Naive thymus-derived CD8-positive, alpha-beta T cell (primary cell): ENCODE measurements around the gene TMEM14A. TPM values are rescaled to one million over a fixed set of nuclear protein-coding genes. Genes with fewer than 3 reads are reported as not detected.
"Not testable (repeated sequence)": the region's sequence is repeated elsewhere in the genome, so short reads cannot be mapped to it uniquely, and the experiment has no call there.

Experiments
- ATAC-seq, 2 donors: fragments of 150-1000 bp; cut with Tn5 transposase in 1 of 2; sonication (Bioruptor Pico), chemical (Tn5 transposase) in 1 of 2; 1 replicate in 1 of 2; 2 replicates in 1 of 2; pipeline ENCODE4 v1.10.0; 2021; ENCODE audit warnings: mild to moderate bottlenecking in 2 of 2, moderate library complexity in 2 of 2
- POLR2A ChIA-PET: fragments of 350-600 bp; sonication (Branson Sonifier 250); formaldehyde crosslinking; loops from one replicate; lab custom pipeline; 2021; ENCODE audit warnings: antibody characterized with exemption; lab: Charles Lee
- DNase-seq, 10 donors: peaks; one replicate each; pipeline versions ENCODE4 v3.0.0 to v3.0.0-alpha.2; 2020 to 2022
- H3K27ac Mint-ChIP-seq, 10 donors: one replicate each; pipeline ENCODE4 v1.8.0; 2020 to 2022; ENCODE audit warnings: mild to moderate bottlenecking in 10 of 10, mixed read lengths in 10 of 10, moderate library complexity in 4 of 10, inconsistent platforms in 1 of 10
- H3K27me3 Mint-ChIP-seq, 5 donors: one replicate each; pipeline ENCODE4 v1.8.0; 2021 to 2022; ENCODE audit warnings: mixed read lengths in 5 of 5
- H3K36me3 Mint-ChIP-seq, 3 donors: one replicate each; pipeline ENCODE4 v1.8.0; 2020 to 2022; ENCODE audit warnings: mixed read lengths in 3 of 3, mild to moderate bottlenecking in 2 of 3, inconsistent platforms in 1 of 3
- H3K4me1 Mint-ChIP-seq, 4 donors: one replicate each; pipeline ENCODE4 v1.8.0; 2021 to 2022; ENCODE audit warnings: mixed read lengths in 4 of 4
- H3K4me3 Mint-ChIP-seq, 10 donors: one replicate each; pipeline ENCODE4 v1.8.0; 2020 to 2022; ENCODE audit warnings: mild to moderate bottlenecking in 10 of 10, mixed read lengths in 10 of 10, moderate library complexity in 6 of 10, inconsistent platforms in 1 of 10
- H3K9me3 Mint-ChIP-seq, 9 donors: one replicate each; pipeline ENCODE4 v1.8.0; 2020 to 2022; ENCODE audit warnings: mixed read lengths in 9 of 9, mild to moderate bottlenecking in 3 of 9, inconsistent platforms in 1 of 9, moderate library complexity in 1 of 9
- polyA plus RNA-seq, 3 donors: library from polyadenylated mRNA; unstranded; fragments of 300-500 nt; fragmentation: Illumina TruSeq; gene quantifications; one replicate each; pipeline ENCODE4 v1.2.3, GENCODE V29; 2021
- total RNA-seq, 8 experiments: library from RNA in 2 of 8; stranded (reverse) in 2 of 8; gene quantifications; one replicate each; pipeline ENCODE4 v1.2.3 and lab custom pipeline; 2021 to 2026

Gene TMEM14A
- total and polyA plus RNA-seq, 5 experiments from 2014 or later, result 7.3 to 36.0 (median 22.4) TPM

- Mint-ChIP-seq H3K27ac (no peak overlapping the region), H3K9me3 (no peaks in the 10 kb centered on the region), H3K4me3 (no peak overlapping the region), H3K4me1 (peaks cover 0 to 5% (median 3%) of the 10 kb centered on the region in 4 donors), H3K27me3 (no peaks in the 10 kb centered on the region), H3K36me3 (peaks cover 6 to 68% (median 34%) of the 10 kb centered on the region in 3 donors)
- POLR2A ChIA-PET, result no interaction called here
- ATAC-seq, result no peak
- no peak for DNase-seq
Observed at GRCh38 chr6:52681416-52681815, 10.5 kb downstream of the TMEM14A start.

GRCh38 chr6:52686878-52687699 is 16.2 kb downstream of the TMEM14A start:
- Mint-ChIP-seq H3K27ac (no peak overlapping the region), H3K9me3 (no peaks in the 10 kb centered on the region), H3K4me3 (no peak overlapping the region), H3K36me3 (peaks cover 6 to 44% (median 31%) of the 10 kb centered on the region in 3 donors), H3K27me3 (no peaks in the 10 kb centered on the region), H3K4me1 (peaks cover 0 to 5% (median 0%) of the 10 kb centered on the region in 4 donors)
- ATAC-seq (no peak), DNase-seq (no peak)
- POLR2A ChIA-PET, result no interaction called here

DNA sequence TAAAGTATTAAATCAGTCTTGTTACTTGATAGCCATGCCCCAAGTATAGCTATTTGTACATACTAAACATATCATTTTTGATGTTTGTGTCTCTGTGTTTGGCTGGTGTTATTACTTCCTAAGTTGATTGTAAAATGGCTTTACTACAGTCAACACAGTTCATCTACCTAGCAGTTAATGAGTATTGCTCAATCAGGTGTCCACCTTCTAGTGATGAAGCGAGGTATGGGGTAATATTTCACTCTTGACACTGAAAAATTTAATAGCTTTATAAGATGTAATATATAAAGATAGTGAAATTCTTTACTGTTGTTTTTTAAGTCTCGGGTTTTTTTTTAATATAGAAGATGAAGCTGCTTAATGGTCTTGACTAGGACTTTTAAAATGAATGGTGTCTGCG is 18.9 kb downstream of the TMEM14A start:
- Mint-ChIP-seq H3K27ac (no peak overlapping the region), H3K27me3 (no peaks in the 10 kb centered on the region), H3K4me1 (peaks cover 0 to 2% (median 0%) of the 10 kb centered on the region in 4 donors), H3K4me3 (no peak overlapping the region), H3K36me3 (peaks cover 9 to 21% (median 19%) of the 10 kb centered on the region in 3 donors), H3K9me3 (no peaks in the 10 kb centered on the region)
- POLR2A ChIA-PET, result no interaction called here
- ATAC-seq, result no peak
- no peak for DNase-seq

DNA sequence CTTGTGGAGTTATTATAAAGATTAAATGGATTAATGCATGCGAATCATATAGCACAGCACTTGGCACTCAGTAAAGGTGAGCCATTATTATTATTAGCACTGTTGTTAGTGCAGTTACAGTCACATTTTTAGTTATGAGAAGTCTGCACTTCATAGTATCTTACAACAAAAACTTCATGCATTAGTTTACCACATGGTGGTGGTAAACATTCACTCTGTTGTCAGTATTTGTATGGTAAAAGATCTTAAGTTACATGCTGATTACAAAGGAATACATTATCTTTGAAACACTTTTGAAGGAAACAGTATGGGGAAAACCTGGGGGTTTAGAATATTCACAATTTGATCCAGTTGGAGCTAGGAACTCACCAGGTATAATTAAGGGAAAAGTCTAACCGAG is 20.8 kb downstream of the TMEM14A start:
- POLR2A ChIA-PET, result no interaction called here

GRCh38 chr6:52693773-52694172 is 22.9 kb downstream of the TMEM14A start:
- no peak overlapping the region for H3K27ac Mint-ChIP-seq
- no peak overlapping the region for H3K4me3 Mint-ChIP-seq
- H3K9me3 Mint-ChIP-seq, result no peaks in the 10 kb centered on the region
- H3K4me1 Mint-ChIP-seq, result no peaks in the 10 kb centered on the region
- peaks cover 0 to 6% (median under 1%) of the 10 kb centered on the region in 3 donors for H3K36me3 Mint-ChIP-seq
- peaks cover 0 to 12% (median 6%) of the 10 kb centered on the region in 5 donors for H3K27me3 Mint-ChIP-seq
- ATAC-seq (no peak), DNase-seq (no peak)
- POLR2A ChIA-PET, result no interaction called here

More for the DNA sequence above, 20.8 kb downstream of the TMEM14A start:
- H3K27ac Mint-ChIP-seq, result no peak overlapping the region
- peaks cover 6 to 9% (median 8%) of the 10 kb centered on the region in 3 donors for H3K36me3 Mint-ChIP-seq
- ATAC-seq, result no peak
- no peak overlapping the region for H3K4me3 Mint-ChIP-seq
- H3K4me1 Mint-ChIP-seq, result no peaks in the 10 kb centered on the region
- peaks cover 0 to 4% (median 0%) of the 10 kb centered on the region in 5 donors for H3K27me3 Mint-ChIP-seq
- H3K9me3 Mint-ChIP-seq, result no peaks in the 10 kb centered on the region
- no peak for DNase-seq

- no peak for DNase-seq
- POLR2A ChIA-PET, result no interaction called here
- H3K4me3 Mint-ChIP-seq, result no peak overlapping the region
- no peak overlapping the region for H3K27ac Mint-ChIP-seq
- peaks cover 0 to 6% (median 0%) of the 10 kb centered on the region in 3 donors for H3K36me3 Mint-ChIP-seq
- peaks cover 0 to 12% (median 6%) of the 10 kb centered on the region in 5 donors for H3K27me3 Mint-ChIP-seq
- H3K9me3 Mint-ChIP-seq, result no peaks in the 10 kb centered on the region
- H3K4me1 Mint-ChIP-seq, result no peaks in the 10 kb centered on the region
- no peak for ATAC-seq
Observed at GRCh38 chr6:52694404-52694803, 23.5 kb downstream of the TMEM14A start.

DNA sequence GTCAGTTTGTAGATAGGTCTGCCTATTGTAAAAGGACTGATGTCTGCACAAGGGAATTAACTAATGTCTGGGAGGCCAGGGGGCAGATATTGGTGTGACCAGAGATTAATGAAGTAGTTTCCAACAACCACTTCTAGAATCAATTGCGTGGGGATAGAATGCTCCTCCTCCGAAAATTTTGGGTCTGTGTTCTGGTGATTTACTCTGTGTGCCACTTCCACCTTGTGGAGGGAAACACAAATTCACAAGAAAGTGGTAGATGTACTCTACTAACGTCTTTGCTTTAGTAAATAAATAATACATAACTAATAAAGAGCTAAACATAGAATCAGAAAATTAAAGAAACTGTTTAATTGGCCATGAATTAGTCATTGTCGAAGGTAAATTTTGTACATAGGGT is 25.5 kb downstream of the TMEM14A start:
- no peak overlapping the region for H3K4me3 Mint-ChIP-seq
- no peak overlapping the region for H3K27ac Mint-ChIP-seq
- no peaks in the 10 kb centered on the region for H3K4me1 Mint-ChIP-seq
- peaks cover 0 to 6% (median 0%) of the 10 kb centered on the region in 3 donors for H3K36me3 Mint-ChIP-seq
- no peaks in the 10 kb centered on the region for H3K9me3 Mint-ChIP-seq
- ATAC-seq, result no peak
- peaks cover 0 to 15% (median 7%) of the 10 kb centered on the region in 5 donors for H3K27me3 Mint-ChIP-seq
- no peak for DNase-seq
- POLR2A ChIA-PET, result no interaction called here

DNA sequence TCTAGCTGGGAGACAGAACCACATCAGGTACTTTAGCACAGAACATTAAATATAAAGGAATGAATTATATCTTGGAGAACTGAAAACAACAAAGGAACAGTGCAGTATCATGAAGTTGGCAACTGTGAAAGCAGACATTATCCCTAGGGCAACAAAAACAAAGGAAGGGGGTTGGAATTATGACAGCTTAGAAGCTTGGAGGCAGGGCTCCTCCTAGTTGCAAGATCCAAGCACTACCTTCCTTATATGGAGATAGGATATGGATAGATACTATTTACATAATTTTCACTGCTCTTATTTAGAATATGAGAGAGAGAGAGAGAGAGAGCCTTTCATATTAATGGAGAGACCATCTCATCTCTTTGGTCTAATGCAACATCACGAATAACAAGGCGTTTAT is 27.0 kb downstream of the TMEM14A start:
- peaks cover 0 to 6% (median 0%) of the 10 kb centered on the region in 3 donors for H3K36me3 Mint-ChIP-seq
- no peaks in the 10 kb centered on the region for H3K4me1 Mint-ChIP-seq
- no peak for ATAC-seq
- peaks cover 9 to 20% (median 10%) of the 10 kb centered on the region in 5 donors for H3K27me3 Mint-ChIP-seq
- H3K27ac Mint-ChIP-seq, result no peak overlapping the region
- POLR2A ChIA-PET, result no interaction called here
- H3K9me3 Mint-ChIP-seq, result no peaks in the 10 kb centered on the region
- DNase-seq, result no peak
- no peak overlapping the region for H3K4me3 Mint-ChIP-seq

GRCh38 chr6:52704060-52704459 is 33.1 kb downstream of the TMEM14A start:
- H3K9me3 Mint-ChIP-seq, result peaks cover 0 to 16% (median 2%) of the 10 kb centered on the region in 9 donors
- POLR2A ChIA-PET, result no interaction called here
- H3K27me3 Mint-ChIP-seq, result peaks cover 7 to 16% (median 12%) of the 10 kb centered on the region in 5 donors
- no peaks in the 10 kb centered on the region for H3K4me1 Mint-ChIP-seq
- no peaks in the 10 kb centered on the region for H3K36me3 Mint-ChIP-seq
- no peak overlapping the region for H3K27ac Mint-ChIP-seq
- H3K4me3 Mint-ChIP-seq, result no peak overlapping the region
- ATAC-seq, result no peak
- no peak for DNase-seq

- H3K27ac Mint-ChIP-seq, ATAC-seq, H3K36me3 Mint-ChIP-seq, DNase-seq, H3K4me1 Mint-ChIP-seq, H3K4me3 Mint-ChIP-seq, POLR2A ChIA-PET: not testable (repeated sequence)
- peaks cover 7 to 16% (median 12%) of the 10 kb centered on the region in 5 donors for H3K27me3 Mint-ChIP-seq
- peaks cover 0 to 16% (median 2%) of the 10 kb centered on the region in 9 donors for H3K9me3 Mint-ChIP-seq
Observed at GRCh38 chr6:52704781-52705502, 34.0 kb downstream of the TMEM14A start.

GRCh38 chr6:52706001-52706400 is 35.1 kb downstream of the TMEM14A start:
- H3K9me3 Mint-ChIP-seq, result peaks cover 0 to 16% (median 2%) of the 10 kb centered on the region in 9 donors
- H3K27ac Mint-ChIP-seq, result no peak overlapping the region
- ATAC-seq (no peak), DNase-seq (no peak)
- peaks cover 7 to 16% (median 11%) of the 10 kb centered on the region in 5 donors for H3K27me3 Mint-ChIP-seq
- no peak overlapping the region for H3K4me3 Mint-ChIP-seq
- POLR2A ChIA-PET, result no interaction called here
- H3K4me1 Mint-ChIP-seq, result no peaks in the 10 kb centered on the region
- H3K36me3 Mint-ChIP-seq, result no peaks in the 10 kb centered on the region

DNA sequence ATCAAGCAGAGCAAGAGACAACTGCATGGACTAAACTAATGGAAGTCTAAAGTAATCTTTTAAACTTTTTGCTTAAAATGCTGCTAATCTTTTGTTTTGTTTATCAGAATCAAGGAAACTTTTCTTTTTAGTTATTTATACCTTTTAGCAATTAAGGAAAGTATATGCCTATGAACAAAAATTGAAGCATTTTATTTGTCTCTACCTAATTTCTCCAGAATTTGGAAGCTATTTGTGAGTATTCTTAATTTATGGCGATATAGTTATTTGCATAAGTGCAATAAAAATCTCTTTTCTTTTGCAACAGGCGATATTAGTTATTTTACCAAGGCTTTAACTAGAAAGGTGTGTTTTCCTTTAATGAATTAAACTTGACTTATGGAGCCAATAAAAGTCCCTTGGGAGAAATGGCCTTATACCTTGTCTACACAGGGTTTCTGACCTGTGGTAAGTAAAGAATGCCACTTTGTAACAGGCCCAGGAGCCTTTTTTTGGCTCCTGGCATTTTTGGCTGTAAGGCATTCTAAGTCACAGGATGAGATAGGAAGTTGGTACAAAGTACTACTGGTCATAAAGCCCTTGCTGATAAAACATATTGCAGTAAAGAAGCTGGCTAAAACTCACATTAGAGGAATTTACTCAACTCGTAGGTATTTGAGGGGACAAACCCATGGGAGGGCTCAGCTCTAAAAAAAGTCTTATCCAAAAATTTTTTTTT is 37.2 kb downstream of the TMEM14A start:
- no peak overlapping the region for H3K4me3 Mint-ChIP-seq
- H3K9me3 Mint-ChIP-seq, result peaks cover 0 to 16% (median 2%) of the 10 kb centered on the region in 9 donors
- ATAC-seq, result no peak
- POLR2A ChIA-PET, result no interaction called here
- no peaks in the 10 kb centered on the region for H3K4me1 Mint-ChIP-seq
- H3K27ac Mint-ChIP-seq, result no peak overlapping the region
- H3K36me3 Mint-ChIP-seq, result no peaks in the 10 kb centered on the region
- H3K27me3 Mint-ChIP-seq, result peaks cover 2 to 10% (median 7%) of the 10 kb centered on the region in 5 donors
- DNase-seq, result no peak
